ENCODE data around the gene GALNT9.
"Not testable (repeated sequence)": the region's sequence is repeated elsewhere in the genome, so short reads cannot be mapped to it uniquely, and the experiment has no call there.

GALNT9 gene

GRCh38 chr12:132227118-132227517 lies 102.3 kb downstream of the GALNT9 start:
- ChIA-PET CTCF (interaction anchor here (1.0 kb wide), 1 partner anchor 8 kb away, joined by 3 read pairs; no protein-coding TSS in a partner anchor), POLR2A (no interaction called here)
- TF ChIP-seq TARDBP (IDR thresholded peaks at IDR 0.05) = no peak
- no peak for TF ChIP-seq FOXA1 (IDR thresholded peaks at IDR 0.05)
- no peak for TF ChIP-seq ARNT (IDR thresholded peaks at IDR 0.05)
- TF ChIP-seq LEF1 (IDR thresholded peaks at IDR 0.05; ENCODE audit: borderline replicate concordance) = no peak
- no peak for DNase-seq (ENCODE audit: extremely low spot score)

- TF ChIP-seq CTBP1 (IDR thresholded peaks at IDR 0.05; ENCODE audit: borderline replicate concordance) (no peak), L3MBTL2 (conservative IDR thresholded peaks at IDR 0.05) (no peak), HDGF (IDR thresholded peaks at IDR 0.05; ENCODE audit: borderline replicate concordance) (no peak), NFRKB (IDR thresholded peaks at IDR 0.05) (no peak), ARNT (IDR thresholded peaks at IDR 0.05) (no peak), TARDBP (IDR thresholded peaks at IDR 0.05) (no peak), FOXK2 (IDR thresholded peaks at IDR 0.05) (no peak), ZNF384 (IDR thresholded peaks at IDR 0.05) (no peak)
- POLR2A ChIA-PET = no interaction called here
- no peak for DNase-seq (ENCODE audit: extremely low spot score)
- CTCF ChIA-PET = interaction anchor here (1.0 kb wide), 1 partner anchor 8 kb away, joined by 3 read pairs; no protein-coding TSS in a partner anchor
These were observed 102.8 kb downstream of the GALNT9 start for GRCh38 chr12:132226604-132227003.

- TF ChIP-seq SUZ12 (IDR thresholded peaks at IDR 0.05) (no peak), ELF4 (IDR thresholded peaks at IDR 0.05) (no peak), FOXM1 (IDR thresholded peaks at IDR 0.05; ENCODE audit: borderline replicate concordance) (no peak), FOXA1 (IDR thresholded peaks at IDR 0.05) (no peak), TARDBP (IDR thresholded peaks at IDR 0.05) (no peak), LEF1 (IDR thresholded peaks at IDR 0.05; ENCODE audit: borderline replicate concordance) (no peak), PKNOX1 (IDR thresholded peaks at IDR 0.05) (no peak), CTBP1 (IDR thresholded peaks at IDR 0.05; ENCODE audit: borderline replicate concordance) (no peak), ZNF384 (IDR thresholded peaks at IDR 0.05) (no peak), L3MBTL2 (conservative IDR thresholded peaks at IDR 0.05) (no peak), HDGF (IDR thresholded peaks at IDR 0.05; ENCODE audit: borderline replicate concordance) (no peak), ARNT (IDR thresholded peaks at IDR 0.05) (no peak), FOXK2 (IDR thresholded peaks at IDR 0.05) (no peak)
- DNase-seq (ENCODE audit: extremely low spot score) = no peak
- CTCF ChIA-PET = no interaction called here
- POLR2A ChIA-PET = no interaction called here
These were observed 104.2 kb downstream of the GALNT9 start for GRCh38 chr12:132225214-132225613.

GRCh38 chr12:132224484-132224883 lies 104.9 kb downstream of the GALNT9 start:
- ChIA-PET CTCF (no interaction called here), POLR2A (no interaction called here)
- TF ChIP-seq FOXA1 (IDR thresholded peaks at IDR 0.05) (no peak), ELF4 (IDR thresholded peaks at IDR 0.05) (no peak), HDGF (IDR thresholded peaks at IDR 0.05; ENCODE audit: borderline replicate concordance) (no peak), SP1 (IDR thresholded peaks at IDR 0.05) (no peak), TARDBP (IDR thresholded peaks at IDR 0.05) (no peak), NFRKB (IDR thresholded peaks at IDR 0.05) (no peak), BHLHE40 (IDR thresholded peaks at IDR 0.05; ENCODE audit: borderline replicate concordance) (no peak), FOXK2 (IDR thresholded peaks at IDR 0.05) (no peak), FOXM1 (IDR thresholded peaks at IDR 0.05; ENCODE audit: borderline replicate concordance) (no peak), LEF1 (IDR thresholded peaks at IDR 0.05; ENCODE audit: borderline replicate concordance) (no peak), SUZ12 (IDR thresholded peaks at IDR 0.05) (no peak)
- no peak for DNase-seq (ENCODE audit: extremely low spot score)

- POLR2A ChIA-PET = no interaction called here
- CTCF ChIA-PET = no interaction called here
- TF ChIP-seq LEF1 (IDR thresholded peaks at IDR 0.05; ENCODE audit: borderline replicate concordance) (no peak), NFRKB (IDR thresholded peaks at IDR 0.05) (no peak), HDGF (IDR thresholded peaks at IDR 0.05; ENCODE audit: borderline replicate concordance) (no peak), L3MBTL2 (conservative IDR thresholded peaks at IDR 0.05) (no peak), FOXA1 (IDR thresholded peaks at IDR 0.05) (no peak), SP1 (IDR thresholded peaks at IDR 0.05) (no peak), CTBP1 (IDR thresholded peaks at IDR 0.05; ENCODE audit: borderline replicate concordance) (no peak), ELF4 (IDR thresholded peaks at IDR 0.05) (no peak), BHLHE40 (IDR thresholded peaks at IDR 0.05; ENCODE audit: borderline replicate concordance) (no peak), TARDBP (IDR thresholded peaks at IDR 0.05) (no peak), PKNOX1 (IDR thresholded peaks at IDR 0.05) (no peak)
- DNase-seq (ENCODE audit: extremely low spot score) = no peak
These were observed 106.6 kb downstream of the GALNT9 start for GRCh38 chr12:132222808-132223173.

- CTCF ChIA-PET = no interaction called here
- TF ChIP-seq HDGF (IDR thresholded peaks at IDR 0.05; ENCODE audit: borderline replicate concordance) (no peak), SP1 (IDR thresholded peaks at IDR 0.05) (no peak), FOXA1 (IDR thresholded peaks at IDR 0.05) (no peak), L3MBTL2 (conservative IDR thresholded peaks at IDR 0.05) (no peak), CTBP1 (IDR thresholded peaks at IDR 0.05; ENCODE audit: borderline replicate concordance) (no peak), FOXM1 (IDR thresholded peaks at IDR 0.05; ENCODE audit: borderline replicate concordance) (no peak)
- DNase-seq (ENCODE audit: extremely low spot score) = no peak
- POLR2A ChIA-PET = interaction anchor here (0.8 kb wide), 1 partner anchor 12 kb away, joined by 3 read pairs; no protein-coding TSS in a partner anchor
These were observed 107.1 kb downstream of the GALNT9 start for GRCh38 chr12:132222096-132222807.

- not testable (repeated sequence) for DNase-seq (ENCODE audit: extremely low spot score)
- CTCF ChIA-PET = interaction anchor here (0.7 to 1.2 kb wide), 5 partner anchors 13 to 194 kb away, joined by 3 to 10 read pairs (median 3); no protein-coding TSS in a partner anchor
- POLR2A ChIA-PET = interaction anchor here (1.2 kb wide), 1 partner anchor 66 kb away, joined by 3 read pairs; no protein-coding TSS in a partner anchor
These were observed 109.6 kb downstream of the GALNT9 start for GRCh38 chr12:132219761-132220160.

All from HEK293T (cell line).